AG09309 (cell line): Measurements from ENCODE around the gene KIF5C.

Experiments
- DNase-seq: peaks from one replicate; pipeline ENCODE4 v3.0.0-alpha.2; 2010; ENCODE audit warnings: low read depth
- H3K4me3 ChIP-seq: 2 replicates; pipeline ENCODE4 v1.5.1; 2011; ENCODE audit warnings: mild to moderate bottlenecking, low read depth, low read length, moderate library complexity; ENCODE audit not compliant: control insufficient read depth
- CTCF ChIP-seq: IDR thresholded peaks from 2 replicates; pipeline ENCODE4 v1.5.1; 2011; ENCODE audit warnings: mild to moderate bottlenecking, low read depth, low read length, inconsistent platforms; ENCODE audit not compliant: insufficient read depth, control insufficient read depth; ENCODE audit errors: missing control alignments

Gene KIF5C

GRCh38 chr2:148875387-148876051 lies 492 bp downstream of the KIF5C start:
- TF ChIP-seq CTCF = no peak
- H3K4me3 ChIP-seq = no peak overlapping the region; the same call in 1 of the 2 replicates
- DNase-seq = no peak

- no peak for DNase-seq
- no peak for TF ChIP-seq CTCF
- H3K4me3 ChIP-seq = no peak overlapping the region
Observed at GRCh38 chr2:148876202-148876594, 1.2 kb downstream of the KIF5C start.

GRCh38 chr2:148876595-148877402 lies 1.8 kb downstream of the KIF5C start:
- H3K4me3 ChIP-seq = no peak overlapping the region
- TF ChIP-seq CTCF = no peak
- no peak for DNase-seq

- no peak for TF ChIP-seq CTCF
- no peak for DNase-seq
- no peak overlapping the region for H3K4me3 ChIP-seq
Observed at GRCh38 chr2:148877403-148877740, 2.3 kb downstream of the KIF5C start.

- DNase-seq = no peak
- H3K4me3 ChIP-seq = no peak overlapping the region
- TF ChIP-seq CTCF = no peak
Observed at GRCh38 chr2:148880636-148881035, 5.6 kb downstream of the KIF5C start.

GRCh38 chr2:148882051-148882450 lies 7.0 kb downstream of the KIF5C start:
- no peak for TF ChIP-seq CTCF
- no peak for DNase-seq
- H3K4me3 ChIP-seq = no peak overlapping the region
